NCI-H69 (cell line): ENCODE measurements around the gene HPSE.
"Not testable (repeated sequence)": the region's sequence is repeated elsewhere in the genome, so short reads cannot be mapped to it uniquely, and the experiment has no call there.

Experiments
- DNase-seq: peaks from one replicate; lab custom pipeline; 2025; lab: John Stamatoyannopoulos, UW

Gene HPSE

GRCh38 chr4:83331956-83332355 is 2.7 kb downstream of the HPSE start:
- no peak for DNase-seq

DNA sequence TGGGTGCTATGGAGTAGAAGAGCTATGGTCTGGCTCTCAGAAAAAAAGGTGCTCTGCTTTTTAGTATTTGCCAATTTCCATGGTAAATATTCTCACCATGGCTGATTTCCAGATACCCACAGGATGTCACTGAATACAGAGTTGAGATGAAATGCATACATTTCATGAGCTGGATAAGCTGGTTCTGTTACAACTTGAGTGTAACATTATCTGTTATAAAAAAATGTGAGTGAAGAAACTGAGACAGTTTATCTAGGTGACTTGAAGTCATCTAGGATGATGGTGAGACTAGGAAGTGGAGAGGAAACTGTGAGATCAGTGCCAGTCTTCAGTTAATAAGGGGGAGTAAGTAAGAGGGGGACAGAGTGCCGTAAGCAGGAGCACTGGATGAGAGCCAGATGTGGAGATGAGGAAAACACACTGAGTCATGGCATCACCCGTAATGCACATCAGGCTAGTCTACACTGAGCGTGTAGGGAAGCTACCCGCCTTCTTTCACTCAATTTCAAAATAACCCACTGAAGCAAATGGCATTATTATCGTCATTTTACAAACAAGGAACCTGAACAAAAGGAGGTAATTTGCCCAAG is 5.0 kb downstream of the HPSE start:
- peak; percentile 6 for DNase-seq

GRCh38 chr4:83328521-83329187 is 6.0 kb downstream of the HPSE start:
- DNase-seq = no peak

DNA sequence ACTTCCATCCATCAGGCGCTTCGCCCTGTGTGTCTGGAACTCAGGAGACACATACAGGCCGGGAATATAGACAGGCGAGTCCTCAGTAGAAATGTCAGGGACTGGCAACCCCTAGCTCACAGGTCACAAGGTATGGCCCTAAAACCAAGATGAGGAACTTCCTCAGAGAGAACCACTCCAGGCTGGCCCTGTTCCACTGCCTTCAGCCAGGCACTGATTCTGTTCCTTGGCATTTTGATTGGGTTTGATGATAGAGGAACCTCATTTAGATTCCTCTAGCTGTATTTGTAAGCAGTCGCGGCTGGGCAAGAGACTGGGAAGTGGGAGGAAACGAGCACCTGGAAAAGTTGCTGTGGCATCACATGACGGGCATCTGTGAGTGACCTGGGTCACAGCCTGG is 8.1 kb downstream of the HPSE start:
- DNase-seq = no peak

DNA sequence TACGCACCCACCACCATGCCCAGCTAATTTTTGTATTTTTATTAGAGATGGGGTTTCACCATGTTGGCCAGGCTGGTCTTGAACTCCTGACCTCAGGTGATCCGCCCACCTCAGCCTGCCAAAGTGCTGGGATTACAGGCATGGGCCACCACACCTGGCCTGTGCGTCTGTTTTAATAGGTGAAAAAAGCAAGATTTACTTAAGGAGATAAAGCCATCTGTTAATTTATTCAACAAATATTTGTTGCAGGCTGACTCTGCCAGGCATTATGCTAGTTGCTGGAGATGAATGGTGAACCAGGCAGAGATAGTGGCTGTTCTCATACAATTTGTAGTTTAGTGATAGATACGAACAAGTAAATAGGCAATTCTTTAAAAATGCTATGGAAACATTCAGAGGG is 9.3 kb downstream of the HPSE start:
- DNase-seq = not testable (repeated sequence)

GRCh38 chr4:83323136-83323535 is 11.5 kb downstream of the HPSE start:
- DNase-seq = no peak

- no peak for DNase-seq
Measured at GRCh38 chr4:83320548-83320947, 14.1 kb downstream of the HPSE start.

DNA sequence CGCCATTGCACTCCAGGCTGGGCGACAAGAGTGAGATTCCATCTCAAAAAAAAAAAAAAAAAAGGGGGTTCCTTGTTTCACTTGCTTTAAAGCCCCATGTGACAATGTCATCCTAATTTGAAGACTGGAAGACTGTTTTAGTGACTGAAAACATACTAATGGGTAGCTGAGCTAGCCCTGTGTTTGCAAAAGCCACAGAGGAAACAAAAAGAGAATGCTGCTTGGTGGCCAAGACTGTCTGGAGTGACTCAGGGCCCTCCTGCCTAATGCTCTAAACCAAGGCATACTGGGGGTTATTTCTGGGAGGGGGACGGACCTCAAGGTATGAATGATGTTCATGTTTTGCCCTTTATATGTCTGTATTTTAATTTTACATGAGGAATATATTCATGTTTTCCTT is 16.0 kb downstream of the HPSE start:
- DNase-seq = no peak

GRCh38 chr4:83317671-83318070 is 17.0 kb downstream of the HPSE start:
- DNase-seq = no peak

DNA sequence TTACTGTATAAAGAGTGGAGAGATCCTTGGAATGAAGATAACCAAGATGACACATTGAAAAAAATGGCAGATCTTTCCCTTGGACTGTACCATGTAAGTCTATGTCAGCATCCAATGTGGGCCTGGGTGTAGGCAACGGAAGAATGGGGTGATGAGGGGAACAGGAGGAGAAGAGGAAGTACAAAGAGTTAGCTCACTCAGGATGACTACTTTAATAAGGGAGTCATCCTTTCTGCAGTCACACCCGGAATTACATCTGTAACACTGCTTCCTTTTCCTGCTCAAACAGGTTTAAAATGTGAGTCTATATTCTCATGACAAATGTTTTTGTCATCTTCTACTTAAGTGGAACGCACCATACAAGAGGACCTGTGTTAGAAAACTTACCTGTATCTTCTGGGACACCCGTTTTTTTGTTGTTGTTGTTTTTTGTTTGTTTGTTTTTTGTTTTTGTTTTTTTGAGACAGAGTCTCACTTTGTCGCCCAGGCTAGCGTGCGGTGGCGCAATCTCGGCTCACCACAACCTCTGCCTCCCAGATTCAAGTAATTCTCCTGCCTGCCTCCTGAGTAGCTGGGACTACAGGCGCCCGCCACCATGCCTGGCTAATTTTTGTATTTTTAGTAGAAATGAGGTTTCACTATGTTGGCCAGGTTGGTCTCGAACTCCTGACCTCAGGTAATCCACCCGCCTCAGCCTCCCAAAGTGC is 18.0 kb downstream of the HPSE start:
- no peak for DNase-seq

DNA sequence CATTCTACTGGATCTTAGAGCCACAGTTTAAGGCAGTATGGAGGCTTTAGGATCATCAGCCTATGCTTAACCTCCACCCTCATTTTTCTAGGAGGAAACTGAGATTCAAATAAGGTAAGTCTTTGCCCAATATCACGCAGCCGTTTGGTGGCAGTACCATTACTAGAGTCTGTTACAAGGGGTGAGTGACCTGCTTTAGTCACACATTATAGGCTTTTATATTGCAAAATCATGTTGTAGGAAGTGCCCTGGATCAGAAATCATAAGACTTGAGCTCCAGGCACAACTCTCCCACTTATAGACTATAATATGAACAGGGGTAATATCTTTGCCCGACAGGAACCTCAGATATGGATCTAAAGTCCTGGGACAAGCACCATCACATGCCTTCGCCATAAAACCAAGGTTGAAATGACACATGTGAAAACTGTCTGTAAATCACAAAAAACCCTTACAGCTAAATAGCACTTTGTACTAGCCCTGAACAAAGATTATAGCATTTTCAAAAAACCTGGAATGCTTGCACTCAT is 19.2 kb downstream of the HPSE start:
- DNase-seq = no peak

GRCh38 chr4:83308672-83309071 is 26.0 kb downstream of the HPSE start:
- DNase-seq = no peak

- DNase-seq = no peak
Measured at GRCh38 chr4:83307920-83308319, 26.7 kb downstream of the HPSE start.

DNA sequence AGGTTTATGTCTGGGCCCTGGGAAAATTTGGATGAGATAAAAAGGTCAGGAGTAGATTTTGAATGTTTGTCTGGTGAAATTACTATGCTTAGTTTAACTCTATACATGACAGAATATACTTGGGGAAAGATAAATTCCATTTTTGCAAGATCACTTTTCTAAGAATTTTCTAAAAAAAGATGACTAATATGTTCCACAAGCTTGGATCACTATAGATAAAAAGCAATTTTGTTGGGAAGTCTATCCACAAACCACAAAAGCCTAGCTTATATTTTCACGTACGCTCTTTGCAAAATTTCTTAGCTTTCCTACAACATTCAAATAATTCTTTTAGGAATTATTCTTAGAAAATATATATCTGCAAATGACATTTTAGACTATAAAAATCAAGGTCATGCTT is 29.5 kb downstream of the HPSE start:
- DNase-seq = no peak

DNA sequence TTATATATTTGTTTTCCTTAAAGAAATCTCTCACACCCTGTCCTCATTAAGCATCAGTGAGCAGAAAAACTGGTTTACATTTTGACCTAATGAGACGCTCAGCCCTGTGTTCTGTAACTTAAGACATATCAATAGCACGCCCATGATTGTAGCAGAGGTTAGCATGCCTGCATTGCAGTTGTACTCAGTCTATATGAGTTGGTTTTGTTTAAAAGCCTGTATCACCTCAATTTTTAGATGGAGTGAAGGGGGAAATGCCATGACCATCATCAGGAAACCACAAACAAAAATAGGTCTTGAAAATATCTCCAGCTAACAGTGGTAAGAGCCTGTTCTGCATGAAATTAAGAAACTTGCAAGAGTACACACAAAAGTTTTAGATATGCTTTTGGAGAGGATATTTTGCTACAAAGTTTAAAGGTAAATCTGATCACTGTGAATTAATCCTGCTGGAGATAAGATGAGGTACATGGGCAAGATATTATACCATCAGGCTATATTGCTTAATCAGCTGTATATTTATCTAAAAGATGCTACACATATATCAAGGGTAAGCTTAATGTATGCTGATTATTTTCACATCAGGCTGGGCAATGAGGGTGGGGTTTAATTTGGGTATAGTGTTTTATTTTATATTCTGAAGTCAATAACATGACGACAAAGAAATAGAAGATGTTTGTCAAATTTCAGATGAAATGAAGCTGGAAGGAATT is 36.9 kb downstream of the HPSE start:
- DNase-seq = no peak

DNA sequence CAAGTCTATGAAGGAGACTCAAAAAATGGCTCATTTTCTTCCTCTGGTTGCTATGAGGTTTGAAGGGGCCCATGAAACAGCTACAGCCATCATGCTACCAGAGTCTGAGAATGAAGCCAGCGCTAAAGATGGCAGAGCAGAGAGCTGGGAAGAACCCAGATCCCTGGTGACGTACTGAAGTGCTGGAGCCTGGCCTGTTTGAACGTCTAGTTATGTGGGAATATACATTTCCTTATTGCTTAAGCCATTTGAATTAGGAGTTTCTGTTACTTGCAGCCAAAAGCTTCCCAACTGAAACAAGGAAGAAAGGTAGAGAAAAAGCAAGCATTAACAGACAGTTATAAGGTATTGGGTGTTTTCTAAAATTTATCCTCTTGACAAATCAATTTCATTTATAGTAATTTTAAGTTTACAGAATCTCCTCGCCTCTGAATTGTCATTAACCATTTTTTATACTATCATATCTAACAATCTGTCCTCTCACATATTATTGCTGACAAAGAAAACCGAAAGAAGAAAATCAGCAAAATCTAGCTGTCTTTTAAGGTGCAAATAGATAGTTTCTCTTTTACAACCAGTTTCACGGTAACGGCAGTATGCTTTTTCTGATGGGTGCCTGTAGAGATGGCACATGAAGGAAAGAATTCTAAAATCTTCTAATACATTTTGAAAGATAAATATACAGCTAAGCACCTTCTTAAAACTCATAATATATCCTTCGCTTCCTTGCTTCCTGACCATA is 41.2 kb downstream of the HPSE start:
- no peak for DNase-seq

GRCh38 chr4:83290059-83290774 is 44.4 kb downstream of the HPSE start:
- not testable (repeated sequence) for DNase-seq

GRCh38 chr4:83288381-83288780 is 46.3 kb downstream of the HPSE start:
- DNase-seq = not testable (repeated sequence)

DNA sequence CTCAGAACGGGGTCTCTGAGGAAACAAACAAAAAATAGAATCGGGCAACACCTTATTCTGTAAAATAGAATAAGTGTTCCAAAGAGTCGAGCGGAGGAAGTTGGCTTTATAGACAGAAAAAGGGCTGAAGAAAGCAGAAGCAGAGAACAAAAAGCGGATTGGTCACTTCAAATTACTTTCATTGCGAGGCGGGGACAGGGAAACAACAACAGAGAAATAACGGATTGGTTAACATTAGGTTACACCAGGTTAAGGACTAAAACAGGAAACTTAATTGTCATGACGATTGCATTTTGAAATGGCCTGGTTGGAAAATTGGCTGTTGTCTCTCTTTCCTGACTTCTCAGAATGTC is 49.6 kb downstream of the HPSE start:
- DNase-seq = peak; percentile 18

- peak; percentile 88 for DNase-seq
Measured at GRCh38 chr4:83284193-83285054, 50.2 kb downstream of the HPSE start, which contains the start of gene COQ2. COQ2 (minus strand) TSS chr4:83284798; CDS start chr4:83284764, 34 bp downstream.
